GM12865 (cell line): ENCODE measurements around the gene WIPF1.
A peak's percentile ranks its signal among the peaks of the same experiment; 100 is the strongest.

Experiments
- DNase-seq: peaks from one replicate; pipeline ENCODE4 v3.0.0; 2010; ENCODE audit warnings: low read depth
- H3K4me3 ChIP-seq: 2 replicates; pipeline ENCODE4 v1.5.1; 2011; ENCODE audit warnings: mild to moderate bottlenecking, low read depth, low read length, control low read depth
- TF ChIP-seq, protein P1 (sequence below): IDR thresholded peaks from 2 replicates; pipeline ENCODE4 v1.5.1; 2011; ENCODE audit warnings: low read length, control low read depth, low read depth, inconsistent platforms; ENCODE audit not compliant: insufficient read depth; ENCODE audit errors: missing control alignments

Gene WIPF1

DNA sequence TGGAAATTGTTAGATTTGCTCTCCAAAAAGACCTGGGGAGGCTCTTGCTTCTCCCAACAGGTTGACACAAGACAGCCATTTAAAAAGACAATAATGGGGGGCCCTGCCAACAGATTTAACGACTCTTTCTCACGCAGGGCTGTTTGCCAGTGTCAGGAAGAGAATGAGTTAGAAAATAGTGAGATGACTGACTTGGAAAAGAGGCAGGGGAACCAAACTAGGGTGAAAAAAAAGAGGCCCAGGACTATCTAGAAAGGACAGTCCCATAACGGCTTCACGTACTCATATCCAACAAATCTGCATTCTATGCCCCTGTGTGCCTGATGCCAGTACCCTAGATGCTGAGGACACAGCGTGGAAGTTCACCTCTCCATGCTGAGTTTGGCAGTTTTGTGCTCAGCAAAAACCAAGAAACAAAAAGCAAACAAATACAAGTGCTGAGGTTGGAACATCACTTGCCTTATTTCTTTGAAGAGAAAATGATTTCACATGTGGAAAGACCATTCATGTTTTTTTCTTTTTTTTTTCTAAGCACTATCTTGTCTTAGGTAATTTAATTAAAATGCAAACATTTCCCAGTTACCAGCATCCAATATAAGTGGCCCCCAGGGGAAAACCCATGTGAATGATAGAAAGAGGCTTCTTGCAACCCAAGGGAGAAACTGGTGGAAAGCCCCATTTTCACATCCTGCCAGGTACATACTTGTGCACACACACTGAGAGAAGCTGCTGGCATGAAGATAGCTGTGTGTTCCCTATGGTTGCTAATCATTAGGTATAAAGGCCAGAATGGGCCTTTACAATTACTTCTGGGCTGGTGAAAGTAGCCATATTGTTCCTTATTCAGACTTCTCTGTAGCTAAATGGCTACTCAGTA lies 10.6 kb upstream of the WIPF1 start:
- no peak overlapping the region; the same call in 1 of the 2 replicates for H3K4me3 ChIP-seq
- TF ChIP-seq, protein P1, sequence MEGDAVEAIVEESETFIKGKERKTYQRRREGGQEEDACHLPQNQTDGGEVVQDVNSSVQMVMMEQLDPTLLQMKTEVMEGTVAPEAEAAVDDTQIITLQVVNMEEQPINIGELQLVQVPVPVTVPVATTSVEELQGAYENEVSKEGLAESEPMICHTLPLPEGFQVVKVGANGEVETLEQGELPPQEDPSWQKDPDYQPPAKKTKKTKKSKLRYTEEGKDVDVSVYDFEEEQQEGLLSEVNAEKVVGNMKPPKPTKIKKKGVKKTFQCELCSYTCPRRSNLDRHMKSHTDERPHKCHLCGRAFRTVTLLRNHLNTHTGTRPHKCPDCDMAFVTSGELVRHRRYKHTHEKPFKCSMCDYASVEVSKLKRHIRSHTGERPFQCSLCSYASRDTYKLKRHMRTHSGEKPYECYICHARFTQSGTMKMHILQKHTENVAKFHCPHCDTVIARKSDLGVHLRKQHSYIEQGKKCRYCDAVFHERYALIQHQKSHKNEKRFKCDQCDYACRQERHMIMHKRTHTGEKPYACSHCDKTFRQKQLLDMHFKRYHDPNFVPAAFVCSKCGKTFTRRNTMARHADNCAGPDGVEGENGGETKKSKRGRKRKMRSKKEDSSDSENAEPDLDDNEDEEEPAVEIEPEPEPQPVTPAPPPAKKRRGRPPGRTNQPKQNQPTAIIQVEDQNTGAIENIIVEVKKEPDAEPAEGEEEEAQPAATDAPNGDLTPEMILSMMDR = no peak
- peak; percentile 94 for DNase-seq

DNA sequence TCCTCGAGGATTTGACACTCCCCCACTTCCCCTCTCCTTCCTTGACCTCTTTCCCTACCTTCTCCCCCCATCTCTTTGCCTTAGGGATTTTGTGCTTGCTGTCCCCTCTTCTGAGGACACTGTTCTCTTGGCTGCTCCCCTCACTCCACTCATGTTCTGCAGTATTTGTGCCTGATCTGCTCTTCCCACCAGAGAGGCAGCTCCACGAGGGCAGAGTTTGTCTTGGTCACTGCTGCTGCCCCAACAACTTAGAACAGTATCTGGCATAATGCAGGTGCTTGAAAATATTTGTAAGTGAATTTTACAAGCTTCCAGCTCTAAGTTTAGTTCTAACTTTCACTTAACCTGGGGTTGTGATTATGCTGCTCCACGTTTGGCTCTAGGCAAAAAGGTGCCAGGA lies 10.0 kb upstream of the WIPF1 start:
- TF ChIP-seq, protein P1 = no peak
- DNase-seq = no peak
- H3K4me3 ChIP-seq = no peak overlapping the region

DNA sequence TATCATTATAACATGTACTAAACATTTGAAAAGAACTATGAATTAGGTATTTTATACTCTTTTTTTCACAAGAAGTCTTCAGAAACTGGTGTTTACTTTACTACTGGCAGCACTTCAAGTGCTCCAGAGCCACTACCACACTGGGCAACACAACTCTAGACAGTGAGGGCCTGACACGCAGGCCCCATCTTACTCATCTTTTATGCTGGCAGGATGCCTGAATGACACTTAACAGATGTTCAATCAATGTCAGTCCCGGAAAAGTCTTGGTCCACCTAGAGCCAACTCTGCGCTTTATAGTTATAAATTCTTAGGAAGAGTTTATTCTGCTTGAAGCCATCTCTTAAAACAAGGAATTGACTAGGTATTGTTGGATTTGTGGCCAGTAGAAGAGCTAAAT lies 8.7 kb upstream of the WIPF1 start:
- TF ChIP-seq, protein P1 = no peak
- peak; percentile 72 for DNase-seq

DNA sequence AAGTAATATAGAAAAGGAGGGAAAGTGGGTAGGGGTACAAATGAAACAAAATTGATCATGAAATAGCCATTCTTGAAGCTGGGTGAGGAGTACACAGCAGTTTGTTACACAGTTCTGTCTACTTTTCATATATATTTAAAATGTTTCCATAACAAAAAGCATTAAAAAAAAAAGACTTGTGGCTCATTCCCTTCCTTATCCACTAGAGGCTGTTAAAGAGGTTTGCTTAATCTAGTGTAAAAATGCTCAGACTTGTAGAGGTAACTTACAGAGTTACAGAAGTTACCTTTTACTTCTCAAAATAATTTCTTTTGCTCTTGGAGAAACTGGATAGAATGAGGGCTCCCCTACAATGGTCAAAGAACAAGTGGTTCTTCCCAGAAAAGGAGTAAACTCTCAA lies 8.1 kb upstream of the WIPF1 start:
- peak; percentile 53 for DNase-seq
- no peak overlapping the region for H3K4me3 ChIP-seq
- TF ChIP-seq, protein P1 = peak; percentile 54

More for the DNA sequence above, 8.7 kb upstream of the WIPF1 start:
- H3K4me3 ChIP-seq = no peak overlapping the region

DNA sequence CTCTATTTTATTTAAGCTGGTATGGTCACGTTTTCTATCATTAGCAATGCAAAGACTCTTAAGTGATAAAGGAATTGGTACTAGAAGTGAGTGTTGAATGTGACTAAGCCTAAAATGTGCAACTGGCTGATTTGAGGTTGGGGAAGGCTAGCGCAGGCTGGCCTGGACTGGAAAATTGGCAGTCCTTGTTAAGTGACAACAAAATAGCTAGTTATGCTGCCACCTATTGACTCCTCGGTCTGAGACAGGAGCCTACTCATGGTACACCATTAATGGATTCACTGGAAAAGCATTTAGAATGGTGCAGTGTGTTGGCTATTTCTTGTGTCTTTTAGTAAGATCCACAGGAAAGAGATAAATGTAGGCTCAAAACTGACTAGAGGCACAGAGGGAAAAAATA lies 5.7 kb upstream of the WIPF1 start:
- TF ChIP-seq, protein P1 = peak; percentile 51
- DNase-seq = peak; percentile 67
- H3K4me3 ChIP-seq = no peak overlapping the region

DNA sequence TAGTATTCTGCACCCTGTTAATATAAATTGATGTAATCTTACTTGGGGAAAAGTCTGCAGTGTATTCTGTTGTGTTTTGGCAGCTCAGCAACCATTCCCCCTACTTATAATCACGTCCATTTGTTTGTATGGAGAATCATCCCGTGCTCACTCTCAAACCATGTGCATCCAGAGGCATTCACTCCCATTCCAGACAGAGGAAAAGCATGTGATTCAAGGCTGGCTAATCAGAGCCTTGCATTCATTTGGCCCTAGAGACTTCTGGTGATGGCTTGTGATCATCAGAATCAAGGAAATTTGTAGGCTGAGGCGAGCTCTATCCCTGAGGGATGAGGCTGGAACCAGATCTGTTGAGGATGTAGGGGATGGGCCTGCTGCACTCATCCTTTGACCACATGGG lies 5.1 kb upstream of the WIPF1 start:
- H3K4me3 ChIP-seq = no peak overlapping the region
- TF ChIP-seq, protein P1 = no peak
- no peak for DNase-seq
